Cardiac muscle cell (in vitro differentiated cells and primary cell): ENCODE data around the gene C10orf53. TPM values are rescaled to one million over a fixed set of nuclear protein-coding genes. Genes with fewer than 3 reads are reported as not detected.
A peak's percentile ranks its signal among the peaks of the same experiment; 100 is the strongest.

Experiments used
- DNase-seq, 2 donors: peaks; one replicate each; pipeline versions ENCODE4 v3.0.0 to v3.0.0-alpha.2; 2010 to 2017; ENCODE audit warnings: low read depth in 1 of 2, low spot score in 1 of 2
- H3K27ac ChIP-seq: fragments of 200-600 bp; sonication (generic); 2 replicates; pipeline ENCODE4 v1.5.1; 2016
- H3K27me3 ChIP-seq: fragments of 200-600 bp; sonication (generic); 2 replicates; pipeline ENCODE4 v1.6.0; 2016; ENCODE audit warnings: control low read depth
- H3K36me3 ChIP-seq: fragments of 200-600 bp; sonication (generic); 2 replicates; pipeline ENCODE4 v1.5.1; 2016; ENCODE audit warnings: control low read depth
- H3K4me1 ChIP-seq: fragments of 200-600 bp; sonication (generic); 2 replicates; pipeline ENCODE4 v1.8.1; 2017; ENCODE audit warnings: low read depth, mild to moderate bottlenecking, mixed run types
- H3K4me3 ChIP-seq: fragments of 200-600 bp; sonication (generic); 2 replicates; pipeline ENCODE4 v1.5.1; 2016; ENCODE audit warnings: mild to moderate bottlenecking
- H3K9me3 ChIP-seq: fragments of 200-600 bp; sonication (generic); 2 replicates; pipeline ENCODE4 v1.5.1; 2017; ENCODE audit warnings: low read depth, mild to moderate bottlenecking, control low read depth
- CTCF ChIP-seq: IDR thresholded peaks from 2 replicates; pipeline ENCODE4 v1.5.1; 2012; ENCODE audit warnings: low read depth, mild to moderate bottlenecking, low read length
- polyA plus RNA-seq: library from polyadenylated mRNA; unstranded; fragments of >200 nt; fragmentation: Nextera tagmentation; extraction: Ambion mirVana; gene quantifications from 2 replicates; pipeline ENCODE4 v1.2.1, GENCODE V29; 2016
- total RNA-seq: library from RNA; depleted of rRNA; stranded (reverse); fragments of >200 nt; gene quantifications from 2 replicates; pipeline ENCODE4 v1.2.3, GENCODE V29; 2016

Gene C10orf53
- total and polyA plus RNA-seq, 2 experiments from 2014 or later = not detected

GRCh38 chr10:49694466-49694865 lies 15.0 kb downstream of the C10orf53 start:
- H3K4me1 ChIP-seq = no peaks in the 10 kb centered on the region
- H3K4me3 ChIP-seq = no peak overlapping the region
- H3K27me3 ChIP-seq = peaks cover 87% of the 10 kb centered on the region
- no peak for TF ChIP-seq CTCF
- no peak overlapping the region for H3K27ac ChIP-seq
- DNase-seq = no peak
- no peaks in the 10 kb centered on the region for H3K9me3 ChIP-seq
- H3K36me3 ChIP-seq = no peaks in the 10 kb centered on the region

GRCh38 chr10:49696311-49696710 lies 16.9 kb downstream of the C10orf53 start:
- no peaks in the 10 kb centered on the region for H3K9me3 ChIP-seq
- DNase-seq = no peak
- no peaks in the 10 kb centered on the region for H3K4me1 ChIP-seq
- H3K27ac ChIP-seq = no peak overlapping the region
- H3K36me3 ChIP-seq = no peaks in the 10 kb centered on the region
- no peak overlapping the region for H3K4me3 ChIP-seq
- H3K27me3 ChIP-seq = peaks cover 69% of the 10 kb centered on the region
- no peak for TF ChIP-seq CTCF

GRCh38 chr10:49698679-49699078 lies 19.2 kb downstream of the C10orf53 start:
- no peak for DNase-seq
- Histone ChIP-seq H3K27me3 (peaks cover 45% of the 10 kb centered on the region), H3K27ac (no peak overlapping the region), H3K36me3 (no peaks in the 10 kb centered on the region), H3K4me3 (no peak overlapping the region), H3K9me3 (no peaks in the 10 kb centered on the region), H3K4me1 (no peaks in the 10 kb centered on the region)
- TF ChIP-seq CTCF = no peak

GRCh38 chr10:49700211-49700610 lies 20.8 kb downstream of the C10orf53 start:
- H3K4me3 ChIP-seq = no peak overlapping the region
- no peaks in the 10 kb centered on the region for H3K36me3 ChIP-seq
- no peaks in the 10 kb centered on the region for H3K9me3 ChIP-seq
- H3K27ac ChIP-seq = no peak overlapping the region
- TF ChIP-seq CTCF = no peak
- H3K27me3 ChIP-seq = peaks cover 30% of the 10 kb centered on the region
- DNase-seq = no peak
- no peaks in the 10 kb centered on the region for H3K4me1 ChIP-seq

GRCh38 chr10:49700997-49701396 lies 21.5 kb downstream of the C10orf53 start:
- H3K36me3 ChIP-seq = no peaks in the 10 kb centered on the region
- H3K4me3 ChIP-seq = no peak overlapping the region
- H3K9me3 ChIP-seq = no peaks in the 10 kb centered on the region
- H3K27me3 ChIP-seq = peaks cover 22% of the 10 kb centered on the region
- DNase-seq = peak in 1 of 2 donors; percentile 61
- no peaks in the 10 kb centered on the region for H3K4me1 ChIP-seq
- TF ChIP-seq CTCF = no peak
- H3K27ac ChIP-seq = no peak overlapping the region

GRCh38 chr10:49707585-49707984 lies 28.1 kb downstream of the C10orf53 start:
- no peak overlapping the region for H3K4me3 ChIP-seq
- no peak for DNase-seq

More at GRCh38 chr10:49707585-49707984, 28.1 kb downstream of the C10orf53 start:
- Histone ChIP-seq H3K9me3 (no peaks in the 10 kb centered on the region), H3K4me1 (no peaks in the 10 kb centered on the region), H3K27me3 (no peaks in the 10 kb centered on the region), H3K27ac (no peak overlapping the region), H3K36me3 (no peaks in the 10 kb centered on the region)
- no peak for TF ChIP-seq CTCF
